Lung (tissue), 12 donors: Measurements from ENCODE around the gene CCL19. TPM values are rescaled to one million over a fixed set of nuclear protein-coding genes. Genes with fewer than 3 reads are reported as not detected.

ENCODE experiments used
- ATAC-seq: fragments of 200-7000 bp; cut with Tn5 transposase; one replicate; pipeline ENCODE4 v1.9.1; 2020; ENCODE audit warnings: moderate number of reproducible peaks; ENCODE audit not compliant: insufficient read depth, low FRiP score
- DNase-seq, 3 donors: peaks; one replicate each; pipeline ENCODE4 v3.0.0-alpha.2; 2013 to 2017
- H3K27ac ChIP-seq, 2 donors: one replicate each; pipeline ENCODE4 v1.5.1; 2013; ENCODE audit warnings: mild to moderate bottlenecking in 2 of 2, moderate library complexity in 2 of 2, control low read depth in 1 of 2, inconsistent platforms in 1 of 2, low read depth in 1 of 2, low read length in 1 of 2
- H3K27me3 ChIP-seq, 3 donors: one replicate each; pipeline ENCODE4 v1.5.1; 2013; ENCODE audit warnings: low read length in 2 of 3; ENCODE audit not compliant: control insufficient read depth in 3 of 3, insufficient read depth in 3 of 3
- H3K36me3 ChIP-seq, 4 donors: one replicate each; pipeline ENCODE4 v1.5.1; 2013; ENCODE audit warnings: low read length in 4 of 4, mild to moderate bottlenecking in 1 of 4, moderate library complexity in 1 of 4; ENCODE audit not compliant: control insufficient read depth in 4 of 4, insufficient read depth in 4 of 4
- H3K4me1 ChIP-seq, 5 donors: one replicate each; pipeline ENCODE4 v1.5.1; 2013; ENCODE audit warnings: low read length in 5 of 5, mild to moderate bottlenecking in 2 of 5, moderate library complexity in 1 of 5; ENCODE audit not compliant: control insufficient read depth in 5 of 5, insufficient read depth in 5 of 5
- H3K4me3 ChIP-seq: one replicate; pipeline ENCODE4 v1.5.1; 2013; ENCODE audit warnings: mild to moderate bottlenecking, control low read depth, moderate library complexity
- H3K9ac ChIP-seq, 2 donors: one replicate each; pipeline ENCODE4 v1.5.1; 2013; ENCODE audit warnings: low read length in 2 of 2, control low read depth in 1 of 2; ENCODE audit not compliant: insufficient read depth in 1 of 2
- H3K9me3 ChIP-seq, 4 donors: one replicate each; pipeline ENCODE4 v1.5.1; 2013; ENCODE audit warnings: low read length in 3 of 4, mild to moderate bottlenecking in 1 of 4, moderate library complexity in 1 of 4; ENCODE audit not compliant: control insufficient read depth in 4 of 4, insufficient read depth in 3 of 4
- CTCF ChIP-seq: IDR thresholded peaks from 2 replicates; pipeline ENCODE4 v1.5.1; 2012; ENCODE audit warnings: mild to moderate bottlenecking; ENCODE audit errors: control extremely low read depth, extremely low read depth
- WGBS, 2 donors: extraction: QIAGEN DNeasy Blood & Tissue Kit; methylation state at CpG; one replicate each; pipeline ENCODE4 v1.1.7; 2013; 5-methylcytosine and 5-hydroxymethylcytosine counted together
- polyA plus RNA-seq, 2 donors: library from polyadenylated mRNA; stranded (reverse); fragments of 200-250 nt; gene quantifications; one replicate each; pipeline ENCODE4 v1.2.1, GENCODE V29; 2013
- total RNA-seq, 2 donors: library from RNA; depleted of rRNA in 1 of 2; stranded (reverse); fragments of >200 nt in 1 of 2; gene quantifications; one replicate each; pipeline ENCODE4 v1.2.1, GENCODE V29; 2014 to 2021
- donor health status: control.
- donor health status: control.
- donor health status: Bipolar disorder and iron deficiency.
- donor health status: healthy.
- donor health status: DM: yes; HTN: yes; CAD: no.

CCL19 gene
- total and polyA plus RNA-seq, 4 donors, result 6.5 to 81.5 (median 26.6) TPM

- ATAC-seq (no peak), DNase-seq (no peak)
- Histone ChIP-seq H3K4me1 (peaks cover 0 to 15% (median 9%) of the 10 kb centered on the region in 5 donors), H3K36me3 (peaks cover 1 to 18% (median 10%) of the 10 kb centered on the region in 4 donors), H3K9me3 (no peaks in the 10 kb centered on the region), H3K4me3 (no peak overlapping the region), H3K27ac (no peak overlapping the region), H3K27me3 (no peaks in the 10 kb centered on the region), H3K9ac (no peak overlapping the region)
- 92 to 97% methylated on average over 8 of the region's 8 CpGs for WGBS, 2 donors
- TF ChIP-seq CTCF, result no peak
Measured at GRCh38 chr9:34659592-34660253, 31.4 kb downstream of the CCL19 start.

- TF ChIP-seq CTCF, result no peak
- ATAC-seq (no peak), DNase-seq (no peak)
- Histone ChIP-seq H3K9me3 (no peaks in the 10 kb centered on the region), H3K9ac (no peak overlapping the region), H3K27ac (no peak overlapping the region), H3K36me3 (peaks cover 1 to 18% (median 10%) of the 10 kb centered on the region in 4 donors), H3K4me3 (no peak overlapping the region), H3K27me3 (no peaks in the 10 kb centered on the region), H3K4me1 (peaks cover 9 to 22% (median 16%) of the 10 kb centered on the region in 5 donors)
- 78 to 91% methylated on average over 14 of the region's 14 CpGs for WGBS, 2 donors
Measured at GRCh38 chr9:34658461-34658860, 32.6 kb downstream of the CCL19 start.

- DNase-seq (no peak), ATAC-seq (no peak)
- peaks cover 0 to 18% (median 10%) of the 10 kb centered on the region in 4 donors for H3K36me3 ChIP-seq
- H3K27me3 ChIP-seq, result no peaks in the 10 kb centered on the region
- H3K9me3 ChIP-seq, result no peaks in the 10 kb centered on the region
- no peak overlapping the region for H3K9ac ChIP-seq
- no peak for TF ChIP-seq CTCF
- 87 to 92% methylated on average over 5 of the region's 5 CpGs for WGBS, 2 donors
- peaks cover 12 to 36% (median 30%) of the 10 kb centered on the region in 5 donors for H3K4me1 ChIP-seq
- no peak overlapping the region for H3K4me3 ChIP-seq
- H3K27ac ChIP-seq, result no peak overlapping the region
Measured at GRCh38 chr9:34656992-34657391, 34.1 kb downstream of the CCL19 start.
